GM23338 (cell line): ENCODE measurements around the gene TMEM187.

ENCODE experiments used
- CREB1 ChIP-seq: fragments of 250-450 bp; sonication (Bioruptor Pico); IDR thresholded peaks from 2 replicates; pipeline ENCODE4 v1.5.0; 2020; ENCODE audit warnings: low read depth, mild to moderate bottlenecking, moderate library complexity
- CTCF ChIP-seq, 2 experiments: fragments of 200-600 bp in 1 of 2; sonication (generic) in 1 of 2; conservative IDR thresholded peaks; 2 replicates each; pipeline versions ENCODE4 v1.5.1 to v1.6.1; 2016 to 2017; ENCODE audit warnings: antibody characterized with exemption in 2 of 2, low read depth in 2 of 2, mild to moderate bottlenecking in 2 of 2, moderate library complexity in 1 of 2
- ETS1 ChIP-seq: IDR thresholded peaks from 2 replicates; pipeline ENCODE4 v1.6.1; 2016; ENCODE audit warnings: antibody characterized with exemption
- EZH2 ChIP-seq: fragments of 200-600 bp; sonication (generic); IDR thresholded peaks from one replicate; pipeline ENCODE4 v1.8.0; 2017; ENCODE audit warnings: antibody characterized with exemption, mild to moderate bottlenecking, low read depth; ENCODE audit not compliant: unreplicated experiment
- EZH2phosphoT487 ChIP-seq: fragments of 200-600 bp; sonication (generic); IDR thresholded peaks from one replicate; pipeline ENCODE4 v1.8.1; 2018; ENCODE audit warnings: antibody characterized with exemption; ENCODE audit not compliant: unreplicated experiment
- POLR2AphosphoS5 ChIP-seq: IDR thresholded peaks from 2 replicates; pipeline ENCODE4 v1.6.1; 2016; ENCODE audit warnings: antibody characterized with exemption, low read depth
- REST ChIP-seq: IDR thresholded peaks from one replicate; pipeline ENCODE4 v1.6.1; 2018; ENCODE audit warnings: antibody characterized with exemption; ENCODE audit not compliant: unreplicated experiment
- STAT1 ChIP-seq: IDR thresholded peaks from one replicate; pipeline ENCODE4 v1.6.1; 2016; ENCODE audit warnings: antibody characterized with exemption; ENCODE audit not compliant: unreplicated experiment
- ZNF331 ChIP-seq: fragments of 250-450 bp; sonication (Bioruptor Pico); IDR thresholded peaks from 2 replicates; pipeline ENCODE4 v1.5.0; 2020; ENCODE audit warnings: low read depth, mild to moderate bottlenecking, moderate library complexity

DNA sequence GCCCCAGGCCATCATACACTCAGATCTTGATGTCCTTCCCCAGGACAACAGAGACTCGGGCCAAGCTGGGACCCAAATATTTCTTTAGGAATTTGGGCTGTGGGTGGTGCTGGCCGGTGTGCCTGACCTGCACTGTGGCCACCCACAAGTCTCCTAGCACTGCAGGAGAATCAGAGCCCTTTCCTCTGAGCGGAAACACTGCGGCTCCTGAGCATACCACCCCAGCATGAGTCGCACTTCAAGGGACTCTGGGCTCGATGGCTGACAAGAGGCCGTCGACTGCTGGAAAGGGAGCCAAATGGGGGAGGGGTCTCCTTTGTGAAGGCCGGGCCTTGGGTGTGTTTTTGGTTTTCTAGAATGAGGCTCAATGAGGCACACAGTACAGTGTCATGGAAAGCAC is 60.1 kb downstream of the TMEM187 start:
- TF ChIP-seq CTCF (conservative IDR thresholded peaks at IDR 0.05; ENCODE audit: low read depth in 2 of 2) = no peak
- TF ChIP-seq REST = no peak
- TF ChIP-seq CREB1 (CRISPR knock-in tag) = no peak
- TF ChIP-seq ZNF331 (CRISPR knock-in tag) = no peak
- TF ChIP-seq EZH2 = no peak
- TF ChIP-seq STAT1 = no peak
- no peak for TF ChIP-seq EZH2phosphoT487
- TF ChIP-seq POLR2AphosphoS5 = no peak
- no peak for TF ChIP-seq ETS1
